KMS-11 (cell line): ENCODE data around the gene MFAP4.

Source experiments
- H2AFZ ChIP-seq: fragments of 200-600 bp; sonication (generic); 2 replicates; pipeline ENCODE4 v1.6.1; 2016; ENCODE audit warnings: antibody characterized with exemption, mixed run types, low read depth
- H3K27ac ChIP-seq: fragments of 200-600 bp; sonication (generic); 2 replicates; pipeline ENCODE4 v1.6.1; 2016; ENCODE audit warnings: mild to moderate bottlenecking, mixed run types
- H3K27me3 ChIP-seq: fragments of 200-600 bp; sonication (generic); 2 replicates; pipeline ENCODE4 v1.6.1; 2017; ENCODE audit warnings: mild to moderate bottlenecking, low read depth, mixed run types, moderate library complexity; ENCODE audit not compliant: insufficient read depth
- H3K36me3 ChIP-seq: fragments of 200-600 bp; sonication (generic); 2 replicates; pipeline ENCODE4 v1.6.1; 2017; ENCODE audit warnings: mild to moderate bottlenecking, mixed run types; ENCODE audit not compliant: insufficient read depth
- H3K4me1 ChIP-seq: fragments of 200-600 bp; sonication (generic); 2 replicates; pipeline ENCODE4 v1.6.1; 2016; ENCODE audit warnings: mild to moderate bottlenecking, low read depth, mixed run types; ENCODE audit not compliant: poor library complexity, severe bottlenecking
- H3K4me2 ChIP-seq: fragments of 200-600 bp; sonication (generic); 2 replicates; pipeline ENCODE4 v1.7.0; 2016; ENCODE audit warnings: mild to moderate bottlenecking, mixed run types
- H3K4me3 ChIP-seq: fragments of 200-600 bp; sonication (generic); IDR thresholded peaks from 2 replicates; pipeline ENCODE4 v1.6.1; 2017; ENCODE audit warnings: low read depth, low read length, mixed read lengths; ENCODE audit not compliant: insufficient read depth
- H3K79me2 ChIP-seq: fragments of 200-600 bp; sonication (generic); 2 replicates; pipeline ENCODE4 v1.6.1; 2016; ENCODE audit warnings: low read depth, mixed run types; ENCODE audit not compliant: insufficient read depth
- H3K9ac ChIP-seq: fragments of 200-600 bp; sonication (generic); 2 replicates; pipeline ENCODE4 v1.6.1; 2016; ENCODE audit warnings: mild to moderate bottlenecking, mixed run types
- H4K20me1 ChIP-seq: fragments of 200-600 bp; sonication (generic); 2 replicates; pipeline ENCODE4 v1.6.1; 2016; ENCODE audit warnings: mild to moderate bottlenecking, mixed run types; ENCODE audit not compliant: insufficient read depth
- CTCF ChIP-seq: fragments of 200-600 bp; sonication (generic); conservative IDR thresholded peaks from 2 replicates; pipeline ENCODE4 v1.6.1; 2017; ENCODE audit warnings: low read depth, mild to moderate bottlenecking, antibody characterized with exemption, low read length, moderate library complexity, mixed read lengths

The MFAP4 gene

GRCh38 chr17:19391432-19391831 is 4.4 kb upstream of the MFAP4 start:
- no peak overlapping the region for H3K4me2 ChIP-seq
- H3K4me1 ChIP-seq, result no peaks in the 10 kb centered on the region
- no peaks in the 10 kb centered on the region for H3K27me3 ChIP-seq
- H3K36me3 ChIP-seq, result no peaks in the 10 kb centered on the region
- H3K79me2 ChIP-seq, result no peaks in the 10 kb centered on the region
- H3K4me3 ChIP-seq, result no peak overlapping the region
- H2AFZ ChIP-seq, result no peak overlapping the region
- no peak for TF ChIP-seq CTCF
- no peaks in the 10 kb centered on the region for H4K20me1 ChIP-seq
- no peak overlapping the region for H3K9ac ChIP-seq
- no peak overlapping the region for H3K27ac ChIP-seq

- no peaks in the 10 kb centered on the region for H4K20me1 ChIP-seq
- H3K4me2 ChIP-seq, result no peak overlapping the region
- no peaks in the 10 kb centered on the region for H3K79me2 ChIP-seq
- no peak overlapping the region for H2AFZ ChIP-seq
- H3K9ac ChIP-seq, result no peak overlapping the region
- no peak overlapping the region for H3K27ac ChIP-seq
- H3K27me3 ChIP-seq, result no peaks in the 10 kb centered on the region
- H3K4me1 ChIP-seq, result no peaks in the 10 kb centered on the region
- no peak for TF ChIP-seq CTCF
- H3K36me3 ChIP-seq, result no peaks in the 10 kb centered on the region
- no peak overlapping the region for H3K4me3 ChIP-seq
These were observed 4.0 kb upstream of the MFAP4 start for GRCh38 chr17:19390951-19391350.

GRCh38 chr17:19388791-19389785 is 2.1 kb upstream of the MFAP4 start:
- no peak overlapping the region for H2AFZ ChIP-seq
- no peak for TF ChIP-seq CTCF
- no peaks in the 10 kb centered on the region for H3K36me3 ChIP-seq
- H3K4me3 ChIP-seq, result no peak overlapping the region
- no peaks in the 10 kb centered on the region for H3K4me1 ChIP-seq
- no peaks in the 10 kb centered on the region for H3K27me3 ChIP-seq
- no peak overlapping the region for H3K9ac ChIP-seq
- no peaks in the 10 kb centered on the region for H3K79me2 ChIP-seq
- H4K20me1 ChIP-seq, result no peaks in the 10 kb centered on the region
- H3K4me2 ChIP-seq, result no peak overlapping the region
- H3K27ac ChIP-seq, result no peak overlapping the region

GRCh38 chr17:19387921-19388521 is 1.0 kb upstream of the MFAP4 start:
- H2AFZ ChIP-seq, result no peak overlapping the region
- H3K79me2 ChIP-seq, result no peaks in the 10 kb centered on the region
- no peaks in the 10 kb centered on the region for H3K4me1 ChIP-seq
- no peak overlapping the region for H3K4me3 ChIP-seq
- no peaks in the 10 kb centered on the region for H4K20me1 ChIP-seq
- H3K36me3 ChIP-seq, result no peaks in the 10 kb centered on the region
- H3K27ac ChIP-seq, result no peak overlapping the region
- no peak overlapping the region for H3K9ac ChIP-seq
- no peaks in the 10 kb centered on the region for H3K27me3 ChIP-seq
- H3K4me2 ChIP-seq, result no peak overlapping the region
- TF ChIP-seq CTCF, result no peak
